NT2/D1 (cell line): ENCODE data around the gene LTBP4.

Source experiments
- YY1 ChIP-seq: IDR thresholded peaks from 2 replicates; pipeline ENCODE4 v1.6.1; 2011; ENCODE audit not compliant: insufficient read length, insufficient read depth
- ZNF274 ChIP-seq: IDR thresholded peaks from 2 replicates; pipeline ENCODE4 v1.6.1; 2011; ENCODE audit warnings: mild to moderate bottlenecking, low read depth, low read length

DNA sequence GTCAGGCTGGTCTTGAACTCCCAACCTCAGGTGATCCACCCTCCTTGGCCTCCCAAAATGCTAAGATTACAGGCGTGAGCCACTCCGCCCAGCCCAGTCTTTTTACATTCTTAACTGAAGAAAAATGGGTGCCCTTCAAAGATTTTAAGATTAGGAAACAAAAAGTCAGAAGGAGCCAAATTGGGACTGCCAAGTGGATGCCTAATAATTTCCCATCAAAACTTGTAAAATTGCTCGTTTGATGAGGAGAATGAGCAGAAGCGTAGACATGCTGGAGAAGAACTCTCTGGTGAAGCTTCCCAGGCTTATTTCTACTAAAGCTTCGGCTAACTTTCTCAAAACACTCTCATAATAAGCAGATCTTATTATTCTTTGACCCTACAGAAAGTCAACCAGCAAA, 57.9 kb downstream of the LTBP4 start:
- TF ChIP-seq YY1: no peak
- no peak for TF ChIP-seq ZNF274
